Fibroblast of lung (primary cell): ENCODE measurements around the gene TMEM151B.

ENCODE experiments used
- CTCF ChIP-seq, 2 donors: IDR thresholded peaks in 1 of 2; conservative IDR thresholded peaks in 1 of 2; 1 replicate in 1 of 2; 2 replicates in 1 of 2; pipeline ENCODE4 v1.5.1; 2011 to 2012; ENCODE audit warnings: low read length in 2 of 2, control low read depth in 1 of 2, inconsistent platforms in 1 of 2, low read depth in 1 of 2, mild to moderate bottlenecking in 1 of 2
- EZH2 ChIP-seq: IDR thresholded peaks from 2 replicates; pipeline ENCODE4 v1.5.1; 2012; ENCODE audit warnings: low read length, control low read depth, mild to moderate bottlenecking; ENCODE audit errors: missing control alignments

- TF ChIP-seq CTCF (conservative IDR thresholded peaks at IDR 0.05 in 1 of 2, IDR thresholded peaks at IDR 0.05 in 1 of 2; ENCODE audit: low read depth in 1 of 2, low read length in 2 of 2) = no peak
- no peak for TF ChIP-seq EZH2
Observed at GRCh38 chr6:44220913-44221290, 49.3 kb upstream of the TMEM151B start.
